Stomach (tissue), 4 donors: Measurements from ENCODE around the gene RUBCN.
"Not testable (repeated sequence)": the region's sequence is repeated elsewhere in the genome, so short reads cannot be mapped to it uniquely, and the experiment has no call there.

Source experiments
- POLR2A ChIP-seq, 4 donors: fragments of 450-650 bp; IDR thresholded peaks; one replicate each; pipeline ENCODE4 v1.6.1; 2016; ENCODE audit warnings: antibody characterized with exemption in 4 of 4, control low read depth in 2 of 4, mild to moderate bottlenecking in 1 of 4, moderate library complexity in 1 of 4
- TF ChIP-seq, protein P1 (sequence below), 7 experiments: fragments of 450-650 bp in 4 of 7; fragments of 200-600 bp in 3 of 7; sonication (generic) in 3 of 7; IDR thresholded peaks; one replicate each; pipeline ENCODE4 v1.5.1; 2016 to 2019; ENCODE audit warnings: antibody characterized with exemption in 7 of 7, control low read depth in 2 of 7, mild to moderate bottlenecking in 1 of 7

DNA sequence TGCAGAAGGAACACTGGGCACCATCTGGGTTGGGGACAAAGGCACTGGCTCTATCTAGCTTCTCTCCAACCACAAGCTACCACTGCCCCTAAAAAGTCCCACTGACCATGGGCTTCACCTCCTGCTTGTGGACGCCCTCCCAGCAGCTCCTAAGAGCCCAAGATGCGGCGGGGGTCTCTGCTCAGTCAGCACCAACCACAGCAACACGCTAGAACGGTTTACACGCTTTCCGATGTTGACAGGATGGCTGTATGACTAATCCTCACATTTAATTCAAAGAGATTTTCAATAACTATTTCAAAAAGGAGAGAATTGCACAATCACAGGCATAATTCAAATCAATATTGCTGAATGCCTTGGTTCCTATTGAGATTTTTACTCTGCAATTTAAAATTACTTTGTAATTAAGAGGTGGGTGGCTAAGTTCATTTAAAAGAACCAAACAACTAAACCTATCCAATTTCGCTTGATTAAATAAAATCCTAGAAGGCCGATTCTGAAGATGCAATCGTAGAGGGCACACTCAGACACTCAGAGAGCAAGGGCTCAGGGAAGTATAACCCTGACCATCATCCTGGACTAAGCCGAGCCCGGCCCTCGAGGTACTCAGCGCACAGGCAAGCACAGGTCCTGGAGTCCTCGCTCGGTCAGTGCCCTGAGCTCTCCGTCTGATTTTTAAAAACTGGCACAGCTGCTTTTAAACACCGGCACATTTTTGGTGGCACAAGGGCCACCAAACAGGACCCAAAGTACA, 110.1 kb downstream of the RUBCN start:
- TF ChIP-seq, protein P1, sequence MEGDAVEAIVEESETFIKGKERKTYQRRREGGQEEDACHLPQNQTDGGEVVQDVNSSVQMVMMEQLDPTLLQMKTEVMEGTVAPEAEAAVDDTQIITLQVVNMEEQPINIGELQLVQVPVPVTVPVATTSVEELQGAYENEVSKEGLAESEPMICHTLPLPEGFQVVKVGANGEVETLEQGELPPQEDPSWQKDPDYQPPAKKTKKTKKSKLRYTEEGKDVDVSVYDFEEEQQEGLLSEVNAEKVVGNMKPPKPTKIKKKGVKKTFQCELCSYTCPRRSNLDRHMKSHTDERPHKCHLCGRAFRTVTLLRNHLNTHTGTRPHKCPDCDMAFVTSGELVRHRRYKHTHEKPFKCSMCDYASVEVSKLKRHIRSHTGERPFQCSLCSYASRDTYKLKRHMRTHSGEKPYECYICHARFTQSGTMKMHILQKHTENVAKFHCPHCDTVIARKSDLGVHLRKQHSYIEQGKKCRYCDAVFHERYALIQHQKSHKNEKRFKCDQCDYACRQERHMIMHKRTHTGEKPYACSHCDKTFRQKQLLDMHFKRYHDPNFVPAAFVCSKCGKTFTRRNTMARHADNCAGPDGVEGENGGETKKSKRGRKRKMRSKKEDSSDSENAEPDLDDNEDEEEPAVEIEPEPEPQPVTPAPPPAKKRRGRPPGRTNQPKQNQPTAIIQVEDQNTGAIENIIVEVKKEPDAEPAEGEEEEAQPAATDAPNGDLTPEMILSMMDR (IDR thresholded peaks at IDR 0.05), result not testable (repeated sequence)
- not testable (repeated sequence) for TF ChIP-seq POLR2A (IDR thresholded peaks at IDR 0.05)
